Pancreas (tissue), 10 donors: ENCODE measurements around the gene CDH4. TPM values are rescaled to one million over a fixed set of nuclear protein-coding genes. Genes with fewer than 3 reads are reported as not detected.

Source experiments
- ATAC-seq, 4 donors: fragments of 200-7000 bp; cut with Tn5 transposase; one replicate each; pipeline versions ENCODE4 v1.8.0 to v1.9.1; 2020; ENCODE audit warnings: mild to moderate bottlenecking in 4 of 4, moderate library complexity in 4 of 4
- DNase-seq, 6 donors: peaks; one replicate each; pipeline ENCODE4 v3.0.0-alpha.2; 2020
- FAIRE-seq: peaks from 2 replicates; lab custom pipeline; 2012; peaks lifted over from hg19 to GRCh38; lab: Jason Lieb, UNC
- H3K27ac ChIP-seq, 4 donors: fragments of 200-600 bp; sonication (generic); 1 replicate in 3 of 4; 2 replicates in 1 of 4; pipeline versions ENCODE4 v1.5.0 to v1.8.0; 2020
- H3K27me3 ChIP-seq, 4 donors: fragments of 200-600 bp; one replicate each; pipeline ENCODE4 v1.8.0; 2021
- H3K36me3 ChIP-seq, 3 donors: fragments of 200-600 bp; sonication (generic) in 1 of 3; one replicate each; pipeline versions ENCODE4 v1.5.0 to v1.8.0; 2020 to 2021
- H3K4me1 ChIP-seq, 3 donors: fragments of 200-600 bp; one replicate each; pipeline ENCODE4 v1.8.0; 2021
- H3K4me3 ChIP-seq, 4 donors: fragments of 200-600 bp; sonication (generic) in 2 of 4; one replicate each; pipeline versions ENCODE4 v1.5.0 to v1.8.0; 2020 to 2021
- H3K9me3 ChIP-seq, 4 donors: fragments of 200-600 bp; one replicate each; pipeline ENCODE4 v1.8.0; 2021
- CTCF ChIP-seq, 4 donors: fragments of 200-600 bp; sonication (generic) in 3 of 4; IDR thresholded peaks; one replicate each; pipeline versions ENCODE4 v1.5.0 to v1.8.0; 2021; ENCODE audit warnings: antibody characterized with exemption in 4 of 4
- WGBS, 2 donors: extraction: QIAGEN DNeasy Blood & Tissue Kit; methylation state at CpG; one replicate each; pipeline ENCODE4 v1.1.7; 2013; 5-methylcytosine and 5-hydroxymethylcytosine counted together
- intact Hi-C, 3 donors: fragments of 100-400 bp; cut with DNase I; formaldehyde crosslinking; loops; one replicate each; pipeline versions ENCODE4 v1.11.1 to v1.14.2; 2022
- polyA plus RNA-seq, 2 donors: library from polyadenylated mRNA; stranded (reverse); fragments of 200-250 nt; gene quantifications; one replicate each; pipeline ENCODE4 v1.2.3, GENCODE V29; 2013
- total RNA-seq, 6 donors: library from RNA; stranded (reverse); fragmentation: NEBNext Ultra II Directional in 4 of 6; extraction: Animal tissue kit (Norgen Biotek cat#: 25700) in 4 of 6; gene quantifications; one replicate each; pipeline versions ENCODE4 v1.2.1 to v1.2.4, GENCODE V29; 2021 to 2023
- donor health status: healthy with polysubstance abuse.
- donor health status: DM: no; HTN: no; CAD: no; lungs with moderate emphysema.
- donor health status: DM: no; HTN: no; CAD: no.
- donor health status: control.
- donor health status: control.
- donor health status: Bipolar disorder and iron deficiency.
- donor health status: DM: yes; HTN: yes; CAD: no.
- donor health status: DM: no; HTN: no; CAD: no.
- donor health status: DM: no; HTN: no; CAD: no.
- donor health status: DM: yes; HTN: yes; CAD: no.

The CDH4 gene
- total and polyA plus RNA-seq, 8 donors: 0.04 to 1.4 (median 0.27) TPM

- Histone ChIP-seq H3K27ac (no peak overlapping the region), H3K4me3 (no peak overlapping the region), H3K36me3 (no peaks in the 10 kb centered on the region), H3K4me1 (no peaks in the 10 kb centered on the region), H3K27me3 (peaks cover 0 to 5% (median 0%) of the 10 kb centered on the region in 4 donors), H3K9me3 (no peaks in the 10 kb centered on the region)
- WGBS, 2 donors: 84 to 93% methylated on average over 13 of the region's 13 CpGs
- FAIRE-seq (no peak), DNase-seq (peak in 1 of 6 donors; percentile 14), ATAC-seq (no peak)
- intact Hi-C loops: no loop called here
- TF ChIP-seq CTCF (IDR thresholded peaks at IDR 0.05): no peak
Observed at GRCh38 chr20:61804752-61805295, 552.8 kb downstream of the CDH4 start.

- no peaks in the 10 kb centered on the region for H3K4me1 ChIP-seq
- H3K36me3 ChIP-seq: no peaks in the 10 kb centered on the region
- H3K9me3 ChIP-seq: no peaks in the 10 kb centered on the region
- no peak overlapping the region for H3K4me3 ChIP-seq
- intact Hi-C loops: no loop called here
- FAIRE-seq (no peak), DNase-seq (peak in 1 of 6 donors; percentile 29), ATAC-seq (no peak)
- 76 to 78% methylated on average over 12 of the region's 12 CpGs for WGBS, 2 donors
- H3K27ac ChIP-seq: no peak overlapping the region
- peaks cover 0 to 5% (median 0%) of the 10 kb centered on the region in 4 donors for H3K27me3 ChIP-seq
- no peak for TF ChIP-seq CTCF (IDR thresholded peaks at IDR 0.05)
Observed at GRCh38 chr20:61805365-61805764, 553.3 kb downstream of the CDH4 start.

- FAIRE-seq (no peak), DNase-seq (peak in 1 of 6 donors; percentile 25), ATAC-seq (no peak)
- intact Hi-C loops: no loop called here
- Histone ChIP-seq H3K36me3 (no peaks in the 10 kb centered on the region), H3K27ac (no peak overlapping the region), H3K4me1 (no peaks in the 10 kb centered on the region), H3K4me3 (no peak overlapping the region), H3K9me3 (no peaks in the 10 kb centered on the region), H3K27me3 (peaks cover 0 to 2% (median 0%) of the 10 kb centered on the region in 4 donors)
- 78 to 92% methylated on average over 8 of the region's 8 CpGs for WGBS, 2 donors
- TF ChIP-seq CTCF (IDR thresholded peaks at IDR 0.05): no peak
Observed at GRCh38 chr20:61805781-61806180, 553.7 kb downstream of the CDH4 start.

GRCh38 chr20:61806314-61806713 lies 554.3 kb downstream of the CDH4 start:
- Histone ChIP-seq H3K27me3 (no peaks in the 10 kb centered on the region), H3K36me3 (no peaks in the 10 kb centered on the region), H3K9me3 (no peaks in the 10 kb centered on the region), H3K4me3 (no peak overlapping the region), H3K4me1 (no peaks in the 10 kb centered on the region), H3K27ac (no peak overlapping the region)
- no peak for FAIRE-seq
- no peak for TF ChIP-seq CTCF (IDR thresholded peaks at IDR 0.05)
- intact Hi-C loops: no loop called here
- 84 to 87% methylated on average over 16 of the region's 16 CpGs for WGBS, 2 donors
- ATAC-seq: no peak
- peak in 1 of 6 donors; percentile 41 for DNase-seq

- Histone ChIP-seq H3K4me1 (no peaks in the 10 kb centered on the region), H3K27ac (no peak overlapping the region), H3K9me3 (no peaks in the 10 kb centered on the region), H3K4me3 (no peak overlapping the region), H3K27me3 (no peaks in the 10 kb centered on the region), H3K36me3 (no peaks in the 10 kb centered on the region)
- intact Hi-C loops: no loop called here
- FAIRE-seq (no peak), DNase-seq (peak in 1 of 6 donors; percentile 53), ATAC-seq (peak in 1 of 4 donors; percentile 11)
- no peak for TF ChIP-seq CTCF (IDR thresholded peaks at IDR 0.05)
- 77 to 80% methylated on average over 7 of the region's 7 CpGs for WGBS, 2 donors
Observed at GRCh38 chr20:61806995-61807394, 554.9 kb downstream of the CDH4 start.
